Endometrium (tissue), 2 donors: ENCODE results near the gene JADE3.
"Not testable (repeated sequence)": the region's sequence is repeated elsewhere in the genome, so short reads cannot be mapped to it uniquely, and the experiment has no call there.

Experiments
- FAIRE-seq: peaks from 2 replicates; lab custom pipeline; 2012; peaks lifted over from hg19 to GRCh38; lab: Jason Lieb, UNC
- donor health status: control.
- donor health status: control.

JADE3 gene

DNA sequence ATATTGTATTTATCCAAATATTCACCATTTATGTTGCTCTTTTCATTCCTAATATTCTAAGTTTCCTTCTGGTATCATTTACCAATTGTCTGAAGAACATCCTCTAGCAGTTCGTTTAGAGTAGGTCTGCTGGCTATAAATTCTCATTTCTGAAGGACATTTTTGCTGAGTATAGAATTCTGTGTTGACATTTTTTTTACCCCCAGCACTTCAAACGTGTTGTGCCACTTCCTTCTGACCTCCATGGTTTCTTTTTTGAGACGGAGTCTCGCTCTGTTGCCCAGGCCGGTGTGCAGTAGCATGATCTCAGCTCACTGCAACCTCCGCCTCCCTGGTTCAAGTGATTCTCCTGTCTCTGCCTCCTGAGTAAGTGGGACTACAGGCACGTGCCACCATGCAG lies 26.4 kb downstream of the JADE3 start:
- no peak for FAIRE-seq

- no peak for FAIRE-seq
These were observed 29.1 kb downstream of the JADE3 start for GRCh38 chrX:46941341-46941740.

DNA sequence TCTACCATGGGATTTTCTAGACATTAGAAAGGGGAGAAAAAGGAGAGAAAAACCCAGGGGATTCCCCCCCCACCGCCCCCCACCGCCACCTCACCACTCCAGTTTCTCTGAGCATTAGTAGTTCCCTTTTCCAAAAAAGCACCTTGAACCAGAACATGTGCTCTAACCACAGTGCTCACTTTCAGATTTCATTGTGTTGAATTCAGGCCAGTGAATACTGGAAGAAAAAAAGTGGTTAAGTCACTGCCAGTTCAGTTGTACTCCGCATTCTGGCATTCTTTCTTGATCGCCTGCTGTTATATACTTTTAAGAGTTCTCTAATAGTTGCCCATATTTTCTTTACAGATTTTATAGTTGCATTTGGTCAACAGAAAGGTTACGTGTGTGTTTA lies 40.9 kb downstream of the JADE3 start:
- FAIRE-seq: no peak

GRCh38 chrX:46953597-46953996 lies 41.4 kb downstream of the JADE3 start:
- FAIRE-seq: no peak

GRCh38 chrX:46954716-46955115 lies 42.5 kb downstream of the JADE3 start:
- FAIRE-seq: no peak

- not testable (repeated sequence) for FAIRE-seq
These were observed 44.4 kb downstream of the JADE3 start for GRCh38 chrX:46956589-46956988.

- no peak for FAIRE-seq
These were observed 45.1 kb downstream of the JADE3 start for GRCh38 chrX:46957297-46957696.

DNA sequence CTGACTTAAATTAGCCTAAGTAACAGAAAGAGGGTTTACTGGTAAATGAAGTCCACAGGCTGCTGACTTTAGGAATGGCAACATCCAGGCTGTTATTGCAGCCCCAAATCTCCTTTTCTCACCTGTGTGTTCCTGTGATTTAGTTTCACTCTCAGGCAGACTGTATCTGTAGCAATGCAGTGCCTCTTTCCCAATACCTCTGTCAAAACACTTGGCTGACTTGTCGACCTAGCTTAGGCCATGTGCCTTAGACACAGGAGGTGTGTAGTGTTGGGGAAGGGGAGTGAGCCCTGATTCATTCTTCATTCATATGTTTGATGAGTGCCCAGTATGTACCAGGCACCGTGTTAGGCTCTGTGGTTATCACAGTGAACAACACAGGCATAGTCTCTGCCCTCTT lies 46.9 kb downstream of the JADE3 start:
- FAIRE-seq: no peak

DNA sequence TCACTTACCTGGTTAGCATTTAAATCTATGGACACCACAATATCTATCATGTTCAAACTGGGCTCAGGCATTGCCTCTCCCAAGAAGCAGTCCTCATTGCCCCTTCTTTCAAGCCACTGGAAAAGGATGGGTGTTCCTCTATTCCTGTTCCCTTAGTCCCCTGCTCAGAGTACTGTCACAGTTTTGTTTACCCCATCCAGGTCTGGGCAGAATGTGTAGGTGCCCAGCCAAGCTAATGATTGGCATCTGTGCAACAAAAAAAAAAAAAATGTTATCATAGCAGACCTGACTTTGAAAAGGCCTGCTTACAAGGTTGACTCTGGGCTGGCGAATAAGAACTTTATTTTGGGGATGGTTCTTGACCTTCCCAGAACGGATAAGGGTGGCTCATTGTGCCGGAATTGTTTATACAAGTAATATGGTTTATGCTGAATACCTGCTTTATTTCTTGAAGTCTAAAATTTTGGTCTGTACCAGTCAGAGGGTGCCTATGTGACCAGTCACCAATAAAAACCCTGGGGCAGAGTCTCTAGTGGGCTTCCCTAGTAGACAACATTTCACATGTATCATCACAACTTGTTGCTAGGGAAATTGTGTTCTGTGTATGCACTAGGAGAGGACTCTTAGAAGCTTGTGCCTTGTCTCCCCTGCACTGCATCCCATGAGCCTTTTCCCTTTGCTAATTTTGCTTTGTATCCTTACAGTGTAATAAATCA lies 47.9 kb downstream of the JADE3 start:
- no peak for FAIRE-seq

DNA sequence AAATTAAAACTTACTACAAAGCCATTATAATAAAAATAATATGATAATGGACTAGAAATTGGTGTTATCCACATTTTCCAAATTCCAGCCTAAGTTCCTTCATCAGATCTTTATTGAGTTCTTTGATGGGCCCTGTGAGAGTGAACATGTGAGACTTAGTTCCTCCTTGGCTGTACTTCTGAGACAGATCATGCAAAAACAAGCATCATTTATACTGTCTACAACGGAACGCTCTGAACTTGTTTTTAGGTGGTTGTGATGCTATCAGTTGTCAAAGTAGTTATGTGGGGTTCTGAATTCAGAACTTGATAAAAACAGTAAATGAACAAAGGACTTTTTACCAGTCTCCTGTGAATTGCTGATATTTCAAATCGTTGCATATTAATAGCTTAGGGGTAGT lies 48.9 kb downstream of the JADE3 start:
- no peak for FAIRE-seq

DNA sequence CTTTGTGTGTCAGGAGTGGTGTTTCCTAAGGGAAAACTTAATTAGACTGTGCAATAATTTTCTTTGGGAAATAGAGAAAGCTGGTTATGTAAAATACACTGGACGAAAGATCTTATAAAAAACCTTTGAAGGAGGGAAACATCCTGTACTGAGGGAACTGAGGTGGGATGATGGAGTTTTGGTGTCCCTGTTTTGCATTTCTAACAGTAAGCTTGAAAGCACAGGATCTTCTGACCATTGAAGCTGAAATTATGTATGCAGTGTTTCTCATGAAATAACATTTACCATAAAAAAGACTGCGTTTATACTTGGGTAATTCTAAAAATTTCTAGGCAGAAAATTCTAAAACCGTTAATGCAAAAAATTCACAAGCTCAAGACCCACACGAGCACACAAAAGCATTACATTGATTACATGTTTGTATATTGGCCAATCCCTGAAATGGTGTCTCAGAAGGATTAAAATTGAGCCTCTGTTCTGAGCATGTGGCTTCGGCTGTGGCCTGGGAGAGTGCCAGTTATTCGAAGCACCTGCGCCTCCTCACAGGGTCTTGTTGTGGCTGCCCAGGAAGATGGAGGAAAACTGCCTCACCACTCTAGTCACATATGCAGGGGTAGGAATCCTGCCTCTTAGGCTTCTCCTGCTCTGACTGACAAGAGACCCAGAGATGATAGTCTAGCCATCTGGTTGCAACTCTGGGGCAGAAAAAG lies 49.5 kb downstream of the JADE3 start:
- FAIRE-seq: no peak

DNA sequence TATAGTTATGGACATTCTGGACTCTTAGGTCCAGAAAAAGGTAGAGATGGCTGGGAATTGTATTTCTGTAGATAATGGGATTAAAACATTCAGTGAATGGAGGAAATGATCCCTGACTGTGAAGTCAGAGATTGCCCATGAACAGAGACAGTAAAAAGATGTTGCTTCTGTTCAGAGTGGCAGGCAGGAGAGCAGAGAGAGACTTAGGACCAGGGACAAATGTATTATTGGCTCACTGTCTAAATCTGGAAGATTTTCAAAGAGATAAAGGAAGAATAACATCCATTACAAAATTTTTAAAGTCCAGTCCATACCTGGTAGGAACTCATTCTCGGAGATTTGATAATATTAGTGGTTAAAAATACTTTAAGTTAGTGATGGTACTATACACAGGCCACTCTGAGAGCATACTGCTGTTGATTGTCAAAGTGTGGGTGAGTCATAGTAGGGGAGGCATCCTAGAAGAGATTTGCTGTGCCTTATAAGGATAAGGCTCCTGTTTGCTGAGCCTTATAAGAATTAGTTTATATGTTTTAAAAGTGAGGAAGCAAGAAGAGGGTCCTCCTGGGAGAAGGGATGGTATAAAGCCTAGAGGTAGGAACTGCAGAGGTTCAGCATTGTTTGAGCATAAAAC lies 53.0 kb downstream of the JADE3 start:
- no peak for FAIRE-seq

- FAIRE-seq: no peak
These were observed 55.3 kb downstream of the JADE3 start for GRCh38 chrX:46967547-46967946.

DNA sequence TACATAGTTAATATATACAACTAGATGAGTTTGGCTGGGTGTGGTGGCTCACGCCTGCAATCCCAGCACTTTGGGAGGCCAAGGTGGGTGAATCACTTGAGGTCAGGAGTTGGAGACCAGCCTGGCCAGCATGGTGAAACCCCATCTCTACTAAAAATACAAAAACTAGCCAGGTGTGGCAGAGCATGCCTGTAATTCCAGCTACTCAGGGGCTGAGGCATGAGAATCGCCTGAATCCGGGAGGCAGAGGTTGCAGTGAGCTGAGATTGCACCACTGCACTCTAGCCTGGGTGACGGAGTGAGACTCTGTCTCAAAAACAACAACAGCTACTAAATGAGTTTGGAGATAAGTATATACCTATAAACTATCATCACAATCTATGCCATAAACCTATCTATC lies 64.8 kb downstream of the JADE3 start:
- FAIRE-seq: not testable (repeated sequence)

DNA sequence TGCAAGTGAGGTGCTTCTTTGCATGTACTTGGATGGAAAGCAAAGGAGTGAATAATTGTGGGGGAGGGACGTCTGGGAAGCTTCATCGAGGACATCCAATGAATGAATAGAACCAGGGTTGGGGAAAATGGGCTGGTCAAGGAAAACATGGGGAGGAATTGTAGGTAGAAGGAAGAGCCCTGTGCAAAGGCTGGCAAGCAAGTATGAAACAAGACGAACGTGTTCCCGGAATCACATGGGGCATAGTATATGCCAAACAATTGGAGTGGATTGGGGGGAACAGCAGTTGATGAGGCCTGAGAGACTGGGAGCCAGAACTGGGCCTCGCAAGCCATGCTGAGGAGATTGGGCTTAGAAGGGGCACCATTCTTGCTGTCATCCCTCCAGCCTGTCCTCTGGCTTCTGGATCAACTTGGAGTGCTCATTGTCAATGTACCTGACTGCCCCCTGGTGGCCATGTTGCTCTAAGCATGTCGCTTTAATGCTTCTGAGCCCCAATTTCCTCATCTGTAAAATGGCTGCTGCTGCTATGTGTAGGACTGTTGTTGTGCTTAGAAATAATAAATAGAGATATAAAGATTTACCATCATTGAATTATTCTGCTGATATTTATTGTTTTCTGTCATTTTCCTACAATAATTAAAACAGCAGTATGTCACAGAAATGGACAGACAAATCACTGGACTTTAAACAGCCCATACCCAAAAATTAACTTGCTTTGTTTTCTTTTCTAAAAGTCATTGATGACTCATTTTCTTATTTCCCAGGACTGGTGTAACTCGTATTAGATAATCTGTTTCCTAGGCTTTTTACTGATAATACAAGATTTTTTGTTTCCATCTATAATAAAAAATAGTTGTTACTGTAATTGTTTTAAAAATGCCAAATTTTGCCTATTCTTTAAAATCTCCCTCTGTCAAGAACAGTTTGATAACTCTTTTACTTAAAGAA lies 66.4 kb downstream of the JADE3 start:
- no peak for FAIRE-seq

- no peak for FAIRE-seq
These were observed 72.5 kb downstream of the JADE3 start for GRCh38 chrX:46984705-46985104.

DNA sequence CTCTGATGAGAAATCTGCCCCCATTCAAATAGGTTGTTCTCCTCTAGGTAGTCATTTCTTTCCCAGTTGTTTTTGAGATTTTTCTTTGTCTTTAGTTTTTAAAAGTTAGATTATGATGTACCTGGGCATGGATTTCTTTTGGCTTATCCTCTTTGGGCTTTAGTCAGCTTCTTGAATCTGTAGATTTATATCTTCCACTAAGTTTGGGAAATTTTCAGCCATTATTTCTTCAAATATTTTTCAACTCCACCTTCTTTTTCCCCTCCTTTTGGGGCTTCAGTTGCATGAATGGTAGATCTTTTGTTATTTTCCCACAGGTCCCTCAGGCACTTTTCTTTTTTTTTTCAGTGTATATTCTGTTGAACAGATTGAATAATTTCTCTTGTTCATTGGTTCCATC lies 77.3 kb downstream of the JADE3 start:
- no peak for FAIRE-seq

DNA sequence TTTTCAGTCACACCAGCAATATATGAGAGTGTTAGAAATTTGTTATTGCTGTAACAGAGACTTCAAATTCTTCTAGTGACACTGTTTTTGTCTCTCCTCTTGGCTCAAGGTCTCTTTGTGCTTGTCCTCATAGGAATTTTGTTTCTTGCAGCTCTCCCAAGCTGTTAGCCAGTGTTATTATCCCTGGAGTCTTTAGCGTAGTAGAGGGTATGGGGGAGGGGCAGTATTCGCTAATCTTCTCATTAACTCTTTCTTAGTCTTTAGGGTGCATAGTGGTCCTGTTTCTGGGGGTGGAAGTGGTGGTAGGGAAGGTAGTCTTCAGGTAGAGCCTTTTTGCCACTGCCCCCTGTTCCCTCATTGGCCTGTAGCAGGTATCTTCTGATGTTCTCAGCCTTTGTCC lies 79.4 kb downstream of the JADE3 start:
- no peak for FAIRE-seq

GRCh38 chrX:46992070-46992469 lies 79.8 kb downstream of the JADE3 start:
- no peak for FAIRE-seq

GRCh38 chrX:46994096-46994495 lies 81.9 kb downstream of the JADE3 start:
- no peak for FAIRE-seq

GRCh38 chrX:47012131-47012530 lies 99.9 kb downstream of the JADE3 start:
- no peak for FAIRE-seq

GRCh38 chrX:47026198-47026597 lies 114.0 kb downstream of the JADE3 start:
- FAIRE-seq: no peak
